HG03095 (cell line): ENCODE measurements around the gene CATSPERZ.

ENCODE experiments used
- ATAC-seq: cut with Tn5 transposase; IDR thresholded peaks from one replicate; pipeline ENCODE4 v1.9.1; 2021; ENCODE audit warnings: moderate library complexity; ENCODE audit not compliant: unreplicated experiment

The CATSPERZ gene

DNA sequence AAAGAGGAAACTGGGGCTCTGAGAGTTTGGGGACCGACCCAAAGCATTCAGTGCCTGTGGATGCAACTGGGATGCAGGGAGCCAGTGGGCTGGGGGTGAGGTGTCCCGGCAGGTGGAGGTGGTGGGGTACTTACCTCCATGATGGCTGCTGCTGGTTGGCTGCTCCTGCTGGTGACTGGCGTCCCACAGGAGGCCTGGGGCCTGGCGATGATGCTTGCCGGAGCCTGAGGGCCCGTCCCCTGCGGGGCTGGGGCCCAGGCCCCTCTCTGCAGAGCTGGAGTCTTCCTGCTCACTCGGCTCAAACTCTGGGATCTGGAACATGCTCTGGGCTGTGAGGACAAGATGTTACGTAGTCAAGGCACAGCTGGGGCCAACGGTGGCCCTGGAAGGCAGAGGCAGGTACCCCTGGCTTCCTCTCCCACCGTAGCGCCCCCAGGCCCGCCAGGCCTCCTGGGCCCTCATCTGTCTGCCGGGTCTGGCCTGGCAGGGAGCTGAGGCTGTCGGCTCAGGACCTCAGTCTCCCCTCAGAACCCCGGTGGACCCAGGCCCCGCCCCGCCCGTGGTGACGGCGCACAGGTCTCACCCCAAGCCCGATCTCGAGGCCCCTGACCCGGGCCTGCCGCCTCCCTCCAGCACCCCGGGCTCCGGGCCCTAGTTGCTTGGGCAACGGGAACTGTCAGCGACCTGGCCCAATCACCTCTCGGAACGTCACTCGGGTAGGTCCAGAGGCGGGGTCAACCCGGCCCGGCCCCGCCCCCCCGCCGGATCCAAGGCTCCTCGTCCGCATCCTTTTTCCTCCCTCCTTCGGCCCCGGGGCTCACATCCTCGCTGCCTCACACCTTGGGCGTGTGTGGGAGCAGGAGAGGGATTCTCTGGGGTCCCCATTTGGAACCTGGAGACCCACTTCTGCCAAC, 15.9 kb upstream of the CATSPERZ start, which contains the start of gene BAD:
Gene BAD, minus strand, starts transcription at position 618 of the 914 bp plus-strand sequence. Its CDS starts 297 bp downstream, at position 321.
- peak; percentile 69 for ATAC-seq

DNA sequence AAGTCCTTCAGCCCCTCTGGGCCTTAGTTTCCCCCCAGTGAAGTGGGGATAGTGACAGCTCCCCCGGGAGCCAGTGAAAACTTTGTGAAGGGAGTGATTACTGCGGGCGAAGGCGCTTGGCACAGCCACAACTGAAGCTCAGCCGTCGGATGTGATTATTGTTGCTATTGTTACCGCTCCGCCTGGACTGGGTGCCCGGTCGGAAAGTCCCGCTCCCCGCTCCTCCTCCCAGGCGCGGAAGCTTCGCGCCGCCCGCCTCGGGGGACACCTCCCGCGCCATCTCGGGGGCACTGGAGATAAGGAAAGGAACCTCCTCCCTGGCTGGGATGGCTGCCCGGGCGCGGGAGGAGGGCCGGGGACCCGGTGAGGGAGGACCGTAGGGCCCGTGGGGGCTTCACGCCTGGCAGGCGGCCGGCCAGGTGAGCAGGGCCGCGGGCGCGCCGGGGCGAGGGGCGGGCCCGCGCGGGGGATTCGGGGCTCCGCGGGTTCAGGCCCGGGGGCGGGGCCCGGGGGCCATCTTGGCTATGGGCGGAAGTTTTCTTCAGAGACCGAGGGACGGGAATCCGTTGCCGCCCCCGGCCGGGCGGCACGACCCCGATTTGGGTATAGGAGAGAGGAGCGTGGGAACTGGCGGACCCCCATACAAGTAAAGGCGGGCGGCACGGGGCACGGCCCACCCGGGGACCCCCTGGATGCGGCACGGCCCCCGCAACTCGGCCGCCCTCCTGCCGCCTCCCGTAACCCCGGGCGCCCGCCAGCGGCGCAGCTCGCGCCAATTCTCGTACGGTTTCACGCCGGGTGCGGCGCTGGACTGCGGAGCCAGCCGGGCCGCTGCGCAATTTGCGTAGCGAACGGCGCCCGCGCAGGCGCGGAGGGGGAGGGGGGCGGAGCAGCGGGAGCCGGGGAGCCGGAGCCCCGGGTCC, 14.9 kb upstream of the CATSPERZ start, which contains the start of gene GPR137:
Gene GPR137, plus strand, starts transcription at position 887 of the 923 bp plus-strand sequence. CDS start 677 bp downstream, outside the sequence.
- ATAC-seq = peak; percentile 51

DNA sequence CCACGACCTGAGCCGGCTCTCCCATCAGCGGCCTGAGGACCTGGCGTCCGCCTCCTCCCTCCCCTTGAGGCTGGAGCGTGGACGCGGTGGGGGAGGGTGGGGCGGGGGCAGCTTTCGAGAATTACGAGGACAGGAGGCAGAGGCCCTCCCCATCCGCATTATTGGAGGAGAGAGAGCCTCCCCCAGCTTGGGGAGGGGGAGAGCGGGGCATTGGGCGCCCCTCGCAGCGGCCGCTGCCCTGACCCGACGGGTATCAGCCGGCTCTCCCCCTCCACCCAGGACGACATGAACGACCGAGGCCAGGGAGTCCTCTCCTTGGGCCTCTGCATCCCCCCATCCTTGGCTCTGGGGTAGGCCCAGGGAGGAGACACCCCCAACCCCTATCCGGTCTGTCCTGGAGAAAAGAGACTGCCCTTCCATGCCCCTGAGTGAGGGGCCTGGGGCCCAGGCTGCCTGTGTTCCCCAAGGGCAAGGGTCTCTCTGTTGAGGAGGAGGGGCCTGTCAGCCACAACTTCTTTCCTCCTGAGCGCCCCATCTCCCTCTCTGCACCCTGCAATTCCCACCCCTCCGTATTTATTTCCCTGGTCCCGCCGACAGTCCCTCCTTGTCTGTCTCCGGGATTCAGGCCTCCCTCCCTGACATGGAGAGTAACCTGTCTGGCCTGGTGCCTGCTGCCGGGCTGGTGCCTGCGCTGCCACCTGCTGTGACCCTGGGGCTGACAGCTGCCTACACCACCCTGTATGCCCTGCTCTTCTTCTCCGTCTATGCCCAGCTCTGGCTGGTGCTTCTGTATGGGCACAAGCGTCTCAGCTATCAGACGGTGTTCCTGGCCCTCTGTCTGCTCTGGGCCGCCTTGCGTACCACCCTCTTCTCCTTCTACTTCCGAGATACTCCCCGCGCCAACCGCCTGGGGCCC, 14.0 kb upstream of the CATSPERZ start:
- no peak for ATAC-seq

DNA sequence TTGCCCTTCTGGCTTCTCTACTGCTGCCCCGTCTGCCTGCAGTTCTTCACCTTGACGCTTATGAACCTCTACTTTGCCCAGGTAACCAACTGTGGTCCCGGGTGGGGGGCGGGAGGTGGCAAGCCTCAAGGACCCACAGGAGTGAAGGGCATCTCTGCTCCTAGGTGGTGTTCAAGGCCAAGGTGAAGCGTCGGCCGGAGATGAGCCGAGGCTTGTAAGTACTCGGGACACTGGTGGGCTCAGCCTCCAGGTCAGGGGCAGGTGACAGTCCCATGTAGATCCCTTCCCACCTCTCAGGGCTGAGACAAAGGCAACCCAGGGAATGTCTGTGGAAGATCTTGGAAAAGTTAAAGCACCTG, 13.4 kb upstream of the CATSPERZ start:
- ATAC-seq = no peak

DNA sequence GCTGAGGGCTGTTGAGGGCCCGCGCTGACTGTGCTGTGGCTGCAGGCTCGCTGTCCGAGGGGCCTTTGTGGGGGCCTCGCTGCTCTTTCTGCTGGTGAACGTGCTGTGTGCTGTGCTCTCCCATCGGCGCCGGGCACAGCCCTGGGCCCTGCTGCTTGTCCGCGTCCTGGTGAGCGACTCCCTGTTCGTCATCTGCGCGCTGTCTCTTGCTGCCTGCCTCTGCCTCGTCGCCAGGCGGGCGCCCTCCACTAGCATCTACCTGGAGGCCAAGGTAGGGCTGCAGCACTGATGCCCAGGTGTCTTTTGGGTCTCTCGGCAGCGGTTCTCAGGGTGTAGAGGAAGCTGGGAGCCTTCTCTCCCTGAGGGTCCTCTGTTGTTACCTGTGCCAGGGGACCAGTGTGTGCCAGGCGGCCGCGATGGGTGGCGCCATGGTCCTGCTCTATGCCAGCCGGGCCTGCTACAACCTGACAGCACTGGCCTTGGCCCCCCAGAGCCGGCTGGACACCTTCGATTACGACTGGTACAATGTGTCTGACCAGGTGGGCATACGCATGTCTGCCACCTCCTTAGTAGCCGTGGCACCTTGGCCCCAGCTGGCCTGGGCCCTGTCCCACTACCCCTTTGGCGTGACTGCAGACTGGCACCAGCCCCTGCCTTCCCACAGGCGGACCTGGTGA, 12.3 kb upstream of the CATSPERZ start:
- ATAC-seq = no peak

DNA sequence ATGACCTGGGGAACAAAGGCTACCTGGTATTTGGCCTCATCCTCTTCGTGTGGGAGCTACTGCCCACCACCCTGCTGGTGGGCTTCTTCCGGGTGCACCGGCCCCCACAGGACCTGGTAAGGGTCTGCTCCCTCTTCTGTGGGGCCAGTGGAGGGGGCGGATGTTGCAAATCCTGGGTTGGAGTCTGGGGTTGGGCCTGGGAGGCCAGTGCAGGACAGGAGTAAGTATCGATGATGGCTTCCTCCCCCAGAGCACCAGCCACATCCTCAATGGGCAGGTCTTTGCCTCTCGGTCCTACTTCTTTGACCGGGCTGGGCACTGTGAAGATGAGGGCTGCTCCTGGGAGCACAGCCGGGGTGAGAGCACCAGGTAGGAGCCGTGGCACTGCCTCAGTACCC, 11.8 kb upstream of the CATSPERZ start:
- no peak for ATAC-seq

DNA sequence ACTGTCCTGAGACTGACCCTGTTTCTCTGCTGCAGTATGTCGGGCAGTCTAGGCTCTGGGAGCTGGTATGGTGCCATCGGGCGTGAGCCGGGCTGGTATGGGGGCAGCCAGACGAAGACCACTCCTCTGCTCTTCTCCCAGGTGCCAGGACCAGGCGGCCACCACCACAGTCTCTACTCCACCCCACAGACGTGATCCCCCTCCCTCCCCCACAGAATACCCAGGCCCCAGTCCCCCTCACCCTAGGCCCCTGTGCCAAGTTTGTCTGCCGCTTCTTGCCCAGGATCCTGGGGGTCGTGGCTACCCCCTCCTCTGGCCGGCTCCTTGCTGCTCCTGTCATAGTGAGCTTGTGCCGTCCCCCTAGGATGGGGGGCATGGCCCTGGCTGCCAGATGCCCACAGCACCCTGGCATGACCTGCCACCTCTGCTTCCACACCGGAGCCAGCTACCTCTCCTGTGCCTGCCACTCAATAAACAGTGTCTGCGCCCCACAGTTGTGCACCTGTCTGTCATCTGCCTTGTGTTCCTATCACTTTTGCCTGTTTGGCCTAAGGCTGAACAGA, 11.1 kb upstream of the CATSPERZ start:
- ATAC-seq = no peak

DNA sequence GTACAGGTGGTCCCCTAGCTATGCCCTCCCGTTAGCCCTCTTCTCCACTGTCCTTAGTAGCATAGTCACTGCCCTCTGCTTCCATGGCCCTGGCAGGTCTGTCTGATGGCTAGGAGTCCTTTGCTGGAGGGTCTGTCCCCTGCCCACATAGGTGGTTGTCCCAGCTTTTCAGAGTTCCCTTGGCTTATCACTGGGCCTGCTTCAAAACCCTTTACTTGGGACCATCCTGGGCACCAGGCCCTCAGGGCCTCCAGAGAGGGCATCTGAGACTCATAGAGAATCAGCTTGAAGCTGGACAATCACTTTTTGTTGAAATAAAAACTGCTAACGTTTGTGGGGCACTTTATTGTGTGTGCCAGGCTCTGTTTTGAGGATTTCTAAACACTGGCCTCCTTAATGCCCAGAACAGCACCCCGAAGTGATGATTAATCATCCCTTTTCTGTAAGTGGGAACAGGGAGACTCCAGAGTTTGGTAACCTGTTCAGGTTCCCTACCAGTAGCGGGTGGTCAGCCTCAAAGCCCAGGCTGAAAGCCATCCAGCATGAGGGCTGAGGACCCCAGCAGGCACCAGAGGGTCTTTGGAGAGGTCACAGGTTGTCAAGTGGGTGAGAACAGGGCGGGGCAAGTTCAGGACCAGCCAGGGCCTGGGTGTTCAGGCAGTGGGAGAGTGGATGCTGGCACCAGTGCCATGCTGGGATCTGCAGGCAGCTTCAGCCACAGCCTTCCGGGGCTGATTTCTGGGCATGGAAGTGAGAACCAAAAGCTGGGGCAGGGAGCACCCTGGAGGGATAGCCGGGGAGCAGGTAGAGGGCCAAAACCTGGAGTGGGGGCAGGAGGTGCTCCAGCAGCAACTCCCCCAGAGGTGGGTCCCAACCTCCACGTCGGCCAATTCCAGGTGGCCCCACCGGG, 9.6 kb upstream of the CATSPERZ start:
- ATAC-seq = no peak

DNA sequence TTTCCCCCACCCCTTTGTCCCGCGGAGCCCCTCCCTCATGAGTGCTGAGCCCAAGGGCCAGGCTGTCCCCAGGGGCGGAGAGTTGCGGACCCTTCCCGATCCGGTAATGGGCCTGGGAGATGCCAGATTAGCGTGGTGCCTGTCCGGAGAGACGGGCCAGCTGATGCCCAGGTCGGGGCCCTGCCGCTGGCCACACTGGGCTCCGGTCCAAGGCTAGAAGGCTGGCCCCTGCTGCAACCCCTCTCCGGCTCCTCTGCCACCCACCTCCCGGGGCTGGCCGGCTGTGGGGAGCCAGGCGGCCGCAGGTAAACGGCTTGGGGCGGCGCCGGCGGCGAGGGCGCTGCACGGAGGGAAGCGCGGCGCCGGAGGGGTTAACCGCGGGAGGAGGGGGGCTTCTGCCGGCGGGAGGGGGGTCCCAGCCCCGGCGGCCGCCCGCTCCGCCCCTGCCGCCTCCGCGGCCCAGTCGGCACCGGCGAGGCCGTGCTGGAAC, 8.9 kb upstream of the CATSPERZ start, which contains the start of gene KCNK4:
Gene KCNK4, plus strand, starts transcription at position 41 of the 490 bp plus-strand sequence. CDS start 1,717 bp downstream, outside the sequence.
- ATAC-seq = no peak

DNA sequence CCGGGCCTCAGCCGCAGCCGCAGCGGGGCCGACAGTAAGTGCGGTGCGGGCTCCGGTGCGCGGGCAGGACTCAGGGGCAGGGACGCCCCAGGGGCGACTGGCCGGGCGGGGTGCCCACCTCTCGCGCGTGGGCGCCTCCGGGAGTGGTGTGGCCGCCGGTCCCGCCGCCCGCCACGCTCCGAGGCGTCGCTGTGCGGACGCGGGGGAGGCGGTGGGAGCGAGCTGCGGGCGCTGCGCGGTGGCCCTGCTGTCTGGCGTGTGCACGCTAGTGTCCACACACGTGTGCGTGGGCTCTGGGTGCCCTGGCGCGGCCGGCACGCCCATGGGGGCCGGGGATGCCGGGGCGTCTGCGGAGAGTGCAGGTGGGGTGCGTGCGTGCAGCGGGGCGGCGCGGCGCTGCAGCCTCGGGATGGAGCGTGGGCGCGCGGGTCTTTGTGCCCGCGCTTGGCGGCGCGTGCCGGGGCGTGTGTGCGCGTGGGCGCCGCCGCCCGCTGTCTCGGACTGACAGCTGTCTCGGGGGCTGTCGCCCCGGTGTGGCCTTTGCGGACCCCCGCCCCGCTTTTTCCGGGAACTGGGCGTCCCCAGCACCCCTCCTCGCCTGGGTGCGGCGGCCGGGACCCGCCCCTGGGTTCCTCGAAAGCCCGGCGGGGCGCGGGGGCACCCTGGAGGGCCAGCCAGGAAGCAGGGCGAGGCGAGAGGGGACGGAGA, 8.3 kb upstream of the CATSPERZ start:
- ATAC-seq = no peak

DNA sequence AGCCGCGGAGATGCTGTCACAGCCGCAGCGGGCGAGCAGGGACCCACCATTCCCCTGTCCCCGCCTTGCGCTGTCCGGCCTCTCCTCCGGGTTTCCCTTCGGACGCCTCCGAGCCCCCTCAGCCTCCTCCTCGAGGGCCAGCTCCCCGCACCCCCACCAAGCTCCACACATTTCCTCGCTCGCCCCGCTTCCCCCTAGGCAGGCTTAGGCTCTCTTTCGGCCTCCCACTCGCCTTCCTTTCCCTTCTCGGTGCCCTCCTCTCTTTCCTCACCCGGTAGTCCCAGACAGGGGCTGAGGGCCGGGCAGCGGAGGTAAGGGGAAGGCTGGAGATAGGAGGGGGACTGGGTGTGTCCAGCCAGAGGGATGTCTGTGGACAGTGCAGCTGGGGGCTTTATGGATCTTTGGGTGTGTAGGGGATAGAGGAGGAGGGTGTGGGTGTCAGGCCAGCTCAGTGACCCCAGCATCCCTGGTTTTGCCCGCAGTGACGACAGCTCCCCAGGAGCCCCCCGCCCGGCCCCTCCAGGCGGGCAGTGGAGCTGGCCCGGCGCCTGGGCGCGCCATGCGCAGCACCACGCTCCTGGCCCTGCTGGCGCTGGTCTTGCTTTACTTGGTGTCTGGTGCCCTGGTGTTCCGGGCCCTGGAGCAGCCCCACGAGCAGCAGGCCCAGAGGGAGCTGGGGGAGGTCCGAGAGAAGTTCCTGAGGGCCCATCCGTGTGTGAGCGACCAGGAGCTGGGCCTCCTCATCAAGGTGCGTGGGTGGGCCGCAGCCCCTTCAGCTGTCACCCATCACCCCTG, 7.5 kb upstream of the CATSPERZ start:
- no peak for ATAC-seq

DNA sequence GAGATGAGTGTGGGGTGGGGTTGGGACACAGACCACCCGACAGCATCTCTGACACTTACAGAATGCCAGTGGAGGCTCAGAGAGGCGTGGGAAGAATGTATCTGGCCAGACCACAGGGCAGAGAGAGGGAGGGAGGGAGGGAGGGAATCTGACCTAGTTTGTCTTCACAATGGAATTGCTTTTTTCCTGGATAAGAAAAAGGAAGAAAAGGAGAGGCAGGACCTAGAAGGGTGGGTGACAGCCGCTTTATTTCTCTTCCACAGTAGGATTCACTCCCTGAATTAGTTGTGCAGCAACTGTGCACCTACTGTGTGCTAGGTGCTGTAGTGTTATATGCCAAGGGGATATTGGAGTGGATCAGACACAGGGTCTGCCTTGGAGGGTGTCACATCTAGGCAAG, 5.4 kb upstream of the CATSPERZ start:
- ATAC-seq = no peak

DNA sequence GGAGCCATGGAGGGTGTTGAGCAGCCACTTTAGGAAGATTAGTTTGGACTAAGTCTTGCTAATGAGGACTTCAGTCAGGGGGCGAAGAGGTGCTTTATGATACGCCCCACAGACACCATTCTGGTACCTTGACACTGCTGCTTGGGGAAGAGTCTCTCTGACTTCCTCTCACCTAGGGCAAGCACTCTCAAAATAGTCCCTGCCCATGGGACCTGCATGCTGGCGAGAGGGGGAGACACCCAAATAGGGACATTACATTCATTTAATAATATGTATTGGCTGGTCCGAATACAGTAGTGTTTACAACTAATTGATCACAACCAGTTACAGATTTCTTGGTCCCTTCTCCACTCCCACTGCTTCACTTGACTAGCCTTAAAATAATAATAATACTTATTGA, 4.4 kb upstream of the CATSPERZ start:
- no peak for ATAC-seq

DNA sequence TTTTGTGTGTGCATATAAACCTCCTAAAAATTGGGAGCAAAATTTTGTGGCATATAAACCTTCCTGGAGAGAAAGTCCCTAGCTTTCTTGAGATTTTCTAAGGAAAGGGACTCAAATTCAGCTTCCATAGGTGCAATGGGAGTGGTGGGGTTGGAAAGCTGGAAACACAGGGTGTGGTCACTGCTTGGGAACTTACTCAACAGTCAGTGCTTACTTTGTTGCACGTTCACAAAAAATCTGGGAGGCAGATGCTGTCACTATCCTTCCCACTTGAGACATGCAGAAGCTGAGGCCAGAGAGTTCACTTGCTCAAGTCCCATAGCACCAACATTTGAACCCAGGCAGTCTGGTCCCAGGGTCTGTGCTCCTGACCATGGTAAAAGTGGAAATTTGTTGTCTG, 3.9 kb upstream of the CATSPERZ start:
- no peak for ATAC-seq

DNA sequence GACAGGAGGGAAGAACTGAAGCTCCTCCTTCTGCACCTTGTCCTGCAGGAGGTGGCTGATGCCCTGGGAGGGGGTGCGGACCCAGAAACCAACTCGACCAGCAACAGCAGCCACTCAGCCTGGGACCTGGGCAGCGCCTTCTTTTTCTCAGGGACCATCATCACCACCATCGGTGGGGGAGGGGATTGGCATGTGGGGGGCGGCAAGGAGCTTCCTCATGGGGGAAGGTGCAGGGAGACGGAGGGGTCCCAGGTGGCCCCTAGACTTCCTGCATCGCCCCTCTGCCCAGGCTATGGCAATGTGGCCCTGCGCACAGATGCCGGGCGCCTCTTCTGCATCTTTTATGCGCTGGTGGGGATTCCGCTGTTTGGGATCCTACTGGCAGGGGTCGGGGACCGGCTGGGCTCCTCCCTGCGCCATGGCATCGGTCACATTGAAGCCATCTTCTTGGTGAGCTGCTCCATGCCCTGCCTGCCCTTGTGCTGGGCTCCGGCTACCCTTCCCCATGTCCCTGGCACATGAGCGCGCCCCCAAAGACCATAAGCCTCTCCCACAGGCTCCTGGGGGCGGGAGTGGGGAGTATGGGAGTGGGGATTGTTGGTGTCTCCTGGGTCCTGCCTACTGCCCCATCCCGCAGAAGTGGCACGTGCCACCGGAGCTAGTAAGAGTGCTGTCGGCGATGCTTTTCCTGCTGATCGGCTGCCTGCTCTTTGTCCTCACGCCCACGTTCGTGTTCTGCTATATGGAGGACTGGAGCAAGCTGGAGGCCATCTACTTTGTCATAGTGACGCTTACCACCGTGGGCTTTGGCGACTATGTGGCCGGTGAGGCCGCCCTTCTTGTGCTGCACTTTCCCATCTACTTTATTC, 3.1 kb upstream of the CATSPERZ start:
- ATAC-seq = no peak
